GM12878 (cell line): ENCODE data around the gene AKT1. TPM values are rescaled to one million over a fixed set of nuclear protein-coding genes. Genes with fewer than 3 reads are reported as not detected.

Source experiments
- ATAC-seq: fragments of 200-7000 bp; cut with Tn5 transposase; 3 replicates; pipeline ENCODE4 v1.9.1; 2020; ENCODE audit warnings: mild to moderate bottlenecking, moderate library complexity
- BruUV-seq: library from RNA; stranded (reverse); fragments of 400-500 nt; replicated peaks from 2 replicates; lab custom pipeline; 2021; lab: Mats Ljungman, UMichigan
- CTCF ChIA-PET: fragments of 300-600 bp; sonication (Branson Sonifier 250); formaldehyde crosslinking; extraction: SDS; loops from one replicate; lab custom pipeline; 2021; ENCODE audit warnings: inconsistent platforms; lab: Yijun Ruan, JAX
- POLR2A ChIA-PET: fragments of 350-600 bp; formaldehyde crosslinking; extraction: SDS; loops from one replicate; lab custom pipeline; 2021; ENCODE audit warnings: inconsistent platforms; lab: Charles Lee
- RAD21 ChIA-PET: fragments of 300-600 bp; sonication (Branson Sonifier 250); formaldehyde crosslinking; loops from one replicate; lab custom pipeline; 2023; ENCODE audit warnings: antibody characterized with exemption; ENCODE audit not compliant: unreplicated experiment; lab: Charles Lee
- SMC1A ChIA-PET: fragments of 300-600 bp; sonication (Branson Sonifier 250); formaldehyde crosslinking; loops from one replicate; lab custom pipeline; 2023; ENCODE audit not compliant: unreplicated experiment, uncharacterized antibody; lab: Charles Lee
- DNase-seq: peaks from one replicate; pipeline ENCODE4 v3.0.0-alpha.2; 2011; ENCODE audit warnings: low read depth, low spot score
- FAIRE-seq: peaks from 3 replicates; lab custom pipeline; 2011; peaks lifted over from hg19 to GRCh38; lab: Jason Lieb, UNC
- H2AFZ ChIP-seq: 2 replicates; pipeline ENCODE4 v1.6.0; 2011; ENCODE audit warnings: low read depth, low read length, control low read depth; ENCODE audit not compliant: control insufficient read depth
- H3K27ac ChIP-seq: 2 replicates; pipeline ENCODE4 v1.5.1; 2011; ENCODE audit warnings: control low read depth; ENCODE audit not compliant: control insufficient read depth, insufficient read depth
- H3K27me3 ChIP-seq, 2 experiments: replicated peaks in 1 of 2; 2 replicates each; pipeline versions ENCODE4 v1.6.0 to v1.6.1; 2011; ENCODE audit warnings: low read length in 1 of 2; ENCODE audit not compliant: control insufficient read depth in 2 of 2, insufficient read depth in 2 of 2
- H3K36me3 ChIP-seq, 2 experiments: 2 replicates each; pipeline ENCODE4 v1.5.1; 2011; ENCODE audit warnings: low read length in 1 of 2; ENCODE audit not compliant: control insufficient read depth in 2 of 2, insufficient read depth in 2 of 2
- H3K4me1 ChIP-seq: 2 replicates; pipeline ENCODE4 v1.6.1; 2011; ENCODE audit warnings: mild to moderate bottlenecking, low read length, moderate library complexity, mixed read lengths; ENCODE audit not compliant: control insufficient read depth, insufficient read depth
- H3K4me2 ChIP-seq: 2 replicates; pipeline ENCODE4 v1.6.0; 2011; ENCODE audit warnings: control low read depth; ENCODE audit not compliant: control insufficient read depth, insufficient read depth
- H3K4me3 ChIP-seq: fragments of 200-600 bp; sonication (generic); 2 replicates; pipeline ENCODE4 v1.5.1; 2016
- H3K79me2 ChIP-seq: 2 replicates; pipeline ENCODE4 v1.6.0; 2011; ENCODE audit warnings: low read length; ENCODE audit not compliant: control insufficient read depth, insufficient read depth
- H3K9ac ChIP-seq: 2 replicates; pipeline ENCODE4 v1.8.0; 2011; ENCODE audit warnings: low read length, control low read depth, mixed read lengths; ENCODE audit not compliant: control insufficient read depth, insufficient read depth
- H3K9me3 ChIP-seq: replicated peaks from 3 replicates; pipeline ENCODE4 v1.5.1; 2011; ENCODE audit warnings: mild to moderate bottlenecking, low read length; ENCODE audit not compliant: control insufficient read depth, insufficient read depth
- H4K20me1 ChIP-seq: 2 replicates; pipeline ENCODE4 v1.6.0; 2011; ENCODE audit not compliant: control insufficient read depth, insufficient read depth
- DPF2 ChIP-seq: fragments of 450-650 bp; IDR thresholded peaks from 2 replicates; pipeline ENCODE4 v1.6.1; 2017; ENCODE audit warnings: mild to moderate bottlenecking
- EGR1 ChIP-seq, 2 experiments: IDR thresholded peaks; 1 replicate in 1 of 2; 2 replicates in 1 of 2; pipeline ENCODE4 v1.6.1; 2011 to 2012; ENCODE audit warnings: low read depth in 2 of 2, low read length in 2 of 2, borderline replicate concordance in 1 of 2, mild to moderate bottlenecking in 1 of 2, moderate library complexity in 1 of 2
- HDGF ChIP-seq: fragments of 450-650 bp; IDR thresholded peaks from 2 replicates; pipeline ENCODE4 v1.6.1; 2016; ENCODE audit warnings: antibody characterized with exemption
- IKZF1 ChIP-seq: fragments of 450-650 bp; conservative IDR thresholded peaks from 2 replicates; pipeline ENCODE4 v1.6.1; 2017; ENCODE audit warnings: antibody characterized with exemption, mild to moderate bottlenecking
- IRF4 ChIP-seq: IDR thresholded peaks from 2 replicates; pipeline ENCODE4 v1.6.1; 2011; ENCODE audit warnings: low read depth, low read length
- MXI1 ChIP-seq: fragments of 150-350 bp; IDR thresholded peaks from 2 replicates; pipeline ENCODE4 v1.6.1; 2011; ENCODE audit warnings: low read depth, mild to moderate bottlenecking, inconsistent platforms, low read length, improper control_type of control experiment
- NFXL1 ChIP-seq: fragments of 450-650 bp; IDR thresholded peaks from 2 replicates; pipeline ENCODE4 v1.6.1; 2017; ENCODE audit warnings: antibody characterized with exemption, mild to moderate bottlenecking, borderline replicate concordance
- NFYA ChIP-seq: IDR thresholded peaks from 2 replicates; pipeline ENCODE4 v1.6.1; 2011; ENCODE audit warnings: low read depth, mild to moderate bottlenecking, low read length, improper control_type of control experiment, borderline replicate concordance
- POLR2AphosphoS2 ChIP-seq: IDR thresholded peaks from 2 replicates; pipeline ENCODE4 v1.6.1; 2011; ENCODE audit warnings: low read depth, mild to moderate bottlenecking, low read length, improper control_type of control experiment, moderate library complexity
- TCF3 ChIP-seq: IDR thresholded peaks from 2 replicates; pipeline ENCODE4 v1.6.1; 2012; ENCODE audit warnings: low read depth, mild to moderate bottlenecking, low read length, borderline replicate concordance; ENCODE audit not compliant: insufficient read depth
- WRNIP1 ChIP-seq: IDR thresholded peaks from 2 replicates; pipeline ENCODE4 v1.6.1; 2011; ENCODE audit warnings: low read depth, low read length, improper control_type of control experiment, borderline replicate concordance
- ZSCAN29 ChIP-seq: fragments of 450-650 bp; IDR thresholded peaks from 2 replicates; pipeline ENCODE4 v1.6.1; 2017; ENCODE audit warnings: mild to moderate bottlenecking, moderate library complexity
- ZZZ3 ChIP-seq: IDR thresholded peaks from 2 replicates; pipeline ENCODE4 v1.6.1; 2011; ENCODE audit warnings: low read depth; ENCODE audit not compliant: control insufficient read depth, insufficient read length
- WGBS: methylation state at CpG from one replicate; pipeline ENCODE4 v1.1.6; 2016; ENCODE audit warnings: low lambda C conversion rate; ENCODE audit not compliant: insufficient replicate concordance, insufficient coverage; ENCODE audit errors: missing lambda C conversion rate; 5-methylcytosine and 5-hydroxymethylcytosine counted together
- in situ Hi-C: fragments of 300-500 bp; cut with MboI; formaldehyde crosslinking; loops from 9 replicates; pipeline ENCODE4 v1.14.3; 2018; ENCODE audit warnings: mixed read lengths
- intact Hi-C: fragments of 100-400 bp; cut with micrococcal nuclease; formaldehyde crosslinking; loops from one replicate; pipeline ENCODE4 v1.14.2; 2022; ENCODE audit not compliant: unreplicated experiment
- polyA plus RNA-seq, 11 experiments: library from polyadenylated mRNA; depleted of rRNA in 4 of 11; unstranded in 6 of 11; stranded (reverse) in 5 of 11; fragments of >200 nt; fragmentation: Nextera tagmentation in 4 of 11; fragmentation: Illumina TruSeq in 1 of 11; extraction: Ambion mirVana in 4 of 11; extraction: Trizol in 1 of 11; gene quantifications; 1 replicate in 1 of 11; 2 replicates in 10 of 11; pipeline versions ENCODE4 v1.2.1 to v1.2.3, GENCODE V29; 2011 to 2016; ENCODE audit warnings: inconsistent platforms in 2 of 11, missing spikeins in 2 of 11, low read depth in 1 of 11
- total RNA-seq, 4 experiments: library from RNA; depleted of rRNA in 3 of 4; stranded (reverse); fragments of >200 nt in 3 of 4; fragmentation: Illumina TruSeq in 1 of 4; extraction: Trizol in 1 of 4; gene quantifications; 2 replicates each; pipeline versions ENCODE4 v1.2.1 to v1.2.3, GENCODE V29; 2013 to 2021
- TF ChIP-seq, protein P1 (sequence below): fragments of 450-650 bp; IDR thresholded peaks from 2 replicates; pipeline ENCODE4 v1.6.1; 2018; ENCODE audit warnings: mild to moderate bottlenecking, low read depth, moderate library complexity; ENCODE audit not compliant: partially characterized antibody
- TF ChIP-seq, protein P2 (sequence below): IDR thresholded peaks from 2 replicates; pipeline ENCODE4 v1.6.1; 2012; ENCODE audit warnings: mild to moderate bottlenecking, low read depth, low read length
- TF ChIP-seq, protein P3 (sequence below): IDR thresholded peaks from 2 replicates; pipeline ENCODE4 v1.6.1; 2011; ENCODE audit warnings: low read depth, low read length, improper control_type of control experiment, borderline replicate concordance

Gene AKT1
- total and polyA plus RNA-seq, 10 of the 15 experiments (the other 5 are each of a cell fraction or from before 2014, with no cell fraction given), result 0.63 to 110 (median 58.9) TPM

DNA sequence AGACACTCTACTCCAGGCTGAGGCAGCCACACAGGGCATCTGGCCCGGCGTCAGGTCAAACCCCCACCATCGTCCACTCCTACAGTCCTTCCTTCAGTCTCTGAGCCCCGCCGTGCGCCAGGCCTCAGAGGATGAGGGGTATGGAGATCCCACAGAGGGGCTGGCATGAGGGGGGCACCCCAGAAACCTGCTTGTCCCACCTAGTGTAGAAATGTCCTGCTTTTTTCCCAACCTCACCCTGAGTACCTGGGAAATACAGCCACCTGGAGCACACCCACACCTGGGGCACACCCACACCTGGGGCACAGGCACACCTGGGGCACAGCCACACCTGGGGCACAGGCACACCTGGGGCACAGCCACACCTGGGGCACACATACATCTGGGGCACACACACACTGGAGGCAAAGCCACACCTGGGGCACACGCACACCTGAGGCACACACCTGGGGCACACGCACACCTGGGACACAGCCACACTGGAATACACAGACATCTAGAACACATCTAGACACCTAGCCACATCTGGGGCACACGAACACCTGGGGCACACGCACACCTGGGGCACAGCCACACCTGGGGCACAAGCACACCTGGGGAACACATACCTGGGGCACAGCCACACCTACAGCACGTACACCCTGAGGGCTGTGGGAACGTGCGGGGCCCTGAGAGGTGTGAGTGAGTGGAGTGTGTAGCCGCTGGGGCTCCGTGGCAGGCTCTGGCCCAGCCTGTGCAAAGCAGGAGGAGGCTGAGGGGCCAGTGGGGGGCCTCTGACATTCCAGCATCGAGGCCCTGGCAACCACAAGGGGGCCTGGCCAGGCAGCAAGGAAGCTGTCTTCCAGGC, 18.4 kb downstream of the AKT1 start:
- Histone ChIP-seq H3K79me2 (no peaks in the 10 kb centered on the region), H3K9me3 (no peaks in the 10 kb centered on the region)
- TF ChIP-seq EGR1 (IDR thresholded peaks at IDR 0.05; ENCODE audit: borderline replicate concordance in 1 of 2, low read depth in 2 of 2, low read length in 2 of 2) (no peak), TCF3 (no peak), IRF4 (no peak), ZSCAN29 (no peak), ZZZ3 (no peak), HDGF (no peak), NFXL1 (no peak), NFYA (no peak), POLR2AphosphoS2 (no peak), IKZF1 (no peak), MXI1 (no peak), DPF2 (no peak), WRNIP1 (no peak)
- TF ChIP-seq, protein P1, sequence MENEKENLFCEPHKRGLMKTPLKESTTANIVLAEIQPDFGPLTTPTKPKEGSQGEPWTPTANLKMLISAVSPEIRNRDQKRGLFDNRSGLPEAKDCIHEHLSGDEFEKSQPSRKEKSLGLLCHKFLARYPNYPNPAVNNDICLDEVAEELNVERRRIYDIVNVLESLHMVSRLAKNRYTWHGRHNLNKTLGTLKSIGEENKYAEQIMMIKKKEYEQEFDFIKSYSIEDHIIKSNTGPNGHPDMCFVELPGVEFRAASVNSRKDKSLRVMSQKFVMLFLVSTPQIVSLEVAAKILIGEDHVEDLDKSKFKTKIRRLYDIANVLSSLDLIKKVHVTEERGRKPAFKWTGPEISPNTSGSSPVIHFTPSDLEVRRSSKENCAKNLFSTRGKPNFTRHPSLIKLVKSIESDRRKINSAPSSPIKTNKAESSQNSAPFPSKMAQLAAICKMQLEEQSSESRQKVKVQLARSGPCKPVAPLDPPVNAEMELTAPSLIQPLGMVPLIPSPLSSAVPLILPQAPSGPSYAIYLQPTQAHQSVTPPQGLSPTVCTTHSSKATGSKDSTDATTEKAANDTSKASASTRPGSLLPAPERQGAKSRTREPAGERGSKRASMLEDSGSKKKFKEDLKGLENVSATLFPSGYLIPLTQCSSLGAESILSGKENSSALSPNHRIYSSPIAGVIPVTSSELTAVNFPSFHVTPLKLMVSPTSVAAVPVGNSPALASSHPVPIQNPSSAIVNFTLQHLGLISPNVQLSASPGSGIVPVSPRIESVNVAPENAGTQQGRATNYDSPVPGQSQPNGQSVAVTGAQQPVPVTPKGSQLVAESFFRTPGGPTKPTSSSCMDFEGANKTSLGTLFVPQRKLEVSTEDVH, result no peak
- TF ChIP-seq, protein P2, sequence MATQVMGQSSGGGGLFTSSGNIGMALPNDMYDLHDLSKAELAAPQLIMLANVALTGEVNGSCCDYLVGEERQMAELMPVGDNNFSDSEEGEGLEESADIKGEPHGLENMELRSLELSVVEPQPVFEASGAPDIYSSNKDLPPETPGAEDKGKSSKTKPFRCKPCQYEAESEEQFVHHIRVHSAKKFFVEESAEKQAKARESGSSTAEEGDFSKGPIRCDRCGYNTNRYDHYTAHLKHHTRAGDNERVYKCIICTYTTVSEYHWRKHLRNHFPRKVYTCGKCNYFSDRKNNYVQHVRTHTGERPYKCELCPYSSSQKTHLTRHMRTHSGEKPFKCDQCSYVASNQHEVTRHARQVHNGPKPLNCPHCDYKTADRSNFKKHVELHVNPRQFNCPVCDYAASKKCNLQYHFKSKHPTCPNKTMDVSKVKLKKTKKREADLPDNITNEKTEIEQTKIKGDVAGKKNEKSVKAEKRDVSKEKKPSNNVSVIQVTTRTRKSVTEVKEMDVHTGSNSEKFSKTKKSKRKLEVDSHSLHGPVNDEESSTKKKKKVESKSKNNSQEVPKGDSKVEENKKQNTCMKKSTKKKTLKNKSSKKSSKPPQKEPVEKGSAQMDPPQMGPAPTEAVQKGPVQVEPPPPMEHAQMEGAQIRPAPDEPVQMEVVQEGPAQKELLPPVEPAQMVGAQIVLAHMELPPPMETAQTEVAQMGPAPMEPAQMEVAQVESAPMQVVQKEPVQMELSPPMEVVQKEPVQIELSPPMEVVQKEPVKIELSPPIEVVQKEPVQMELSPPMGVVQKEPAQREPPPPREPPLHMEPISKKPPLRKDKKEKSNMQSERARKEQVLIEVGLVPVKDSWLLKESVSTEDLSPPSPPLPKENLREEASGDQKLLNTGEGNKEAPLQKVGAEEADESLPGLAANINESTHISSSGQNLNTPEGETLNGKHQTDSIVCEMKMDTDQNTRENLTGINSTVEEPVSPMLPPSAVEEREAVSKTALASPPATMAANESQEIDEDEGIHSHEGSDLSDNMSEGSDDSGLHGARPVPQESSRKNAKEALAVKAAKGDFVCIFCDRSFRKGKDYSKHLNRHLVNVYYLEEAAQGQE, result no peak
- TF ChIP-seq, protein P3, sequence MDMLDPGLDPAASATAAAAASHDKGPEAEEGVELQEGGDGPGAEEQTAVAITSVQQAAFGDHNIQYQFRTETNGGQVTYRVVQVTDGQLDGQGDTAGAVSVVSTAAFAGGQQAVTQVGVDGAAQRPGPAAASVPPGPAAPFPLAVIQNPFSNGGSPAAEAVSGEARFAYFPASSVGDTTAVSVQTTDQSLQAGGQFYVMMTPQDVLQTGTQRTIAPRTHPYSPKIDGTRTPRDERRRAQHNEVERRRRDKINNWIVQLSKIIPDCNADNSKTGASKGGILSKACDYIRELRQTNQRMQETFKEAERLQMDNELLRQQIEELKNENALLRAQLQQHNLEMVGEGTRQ, result no peak
- TF ChIP-seq, all 136 proteins: peak for 0
- no peak overlapping the region for H3K9ac ChIP-seq
- DNase-seq (no peak), ATAC-seq (no peak), FAIRE-seq (no peak)
- H3K27me3 ChIP-seq, result no peaks in the 10 kb centered on the region
- ChIA-PET POLR2A (no interaction called here), RAD21 (no interaction called here), CTCF (no interaction called here), SMC1A (no interaction called here)
- 96% methylated on average over 16 of the region's 16 CpGs for whole genome bisulfite sequencing
- H3K4me2 ChIP-seq, result no peak overlapping the region
- no peak overlapping the region for H3K27ac ChIP-seq
- H3K4me1 ChIP-seq, result no peaks in the 10 kb centered on the region
- intact Hi-C loops (no loop called here), in situ Hi-C loops (no loop called here)
- H2AFZ ChIP-seq, result no peak overlapping the region
- no peak overlapping the region for H3K4me3 ChIP-seq
- no TSS peak for BruUV-seq
- H4K20me1 ChIP-seq, result no peaks in the 10 kb centered on the region
- peaks cover 0 to 16% of the 10 kb centered on the region in 2 experiments; a peak in 3 of 4 replicates for H3K36me3 ChIP-seq
